Omental fat pad (tissue), 4 donors: ENCODE measurements around the gene ZNF554. TPM values are rescaled to one million over a fixed set of nuclear protein-coding genes. Genes with fewer than 3 reads are reported as not detected.
A peak's percentile ranks its signal among the peaks of the same experiment; 100 is the strongest.

ENCODE experiments used
- ATAC-seq: fragments of 150-250 bp; one replicate; pipeline ENCODE4 v1.9.1; 2016; ENCODE audit warnings: mild to moderate bottlenecking, moderate library complexity; ENCODE audit not compliant: low FRiP score
- DNase-seq: peaks from one replicate; pipeline ENCODE4 v3.0.0-alpha.2; 2019; ENCODE audit warnings: low spot score
- total RNA-seq, 4 donors: library from RNA; depleted of rRNA; stranded (reverse); fragments of >200 nt; gene quantifications; one replicate each; pipeline ENCODE4 v1.1.0, GENCODE V29; 2016
- TF ChIP-seq, protein P1 (sequence below), 3 donors: fragments of 450-650 bp; IDR thresholded peaks; one replicate each; pipeline ENCODE4 v1.5.1; 2016 to 2017; ENCODE audit warnings: antibody characterized with exemption in 3 of 3, mild to moderate bottlenecking in 3 of 3, moderate library complexity in 2 of 3

Gene ZNF554
- total RNA-seq, 4 donors from 2014 or later = 0.84 to 4.0 (median 3.1) TPM

DNA sequence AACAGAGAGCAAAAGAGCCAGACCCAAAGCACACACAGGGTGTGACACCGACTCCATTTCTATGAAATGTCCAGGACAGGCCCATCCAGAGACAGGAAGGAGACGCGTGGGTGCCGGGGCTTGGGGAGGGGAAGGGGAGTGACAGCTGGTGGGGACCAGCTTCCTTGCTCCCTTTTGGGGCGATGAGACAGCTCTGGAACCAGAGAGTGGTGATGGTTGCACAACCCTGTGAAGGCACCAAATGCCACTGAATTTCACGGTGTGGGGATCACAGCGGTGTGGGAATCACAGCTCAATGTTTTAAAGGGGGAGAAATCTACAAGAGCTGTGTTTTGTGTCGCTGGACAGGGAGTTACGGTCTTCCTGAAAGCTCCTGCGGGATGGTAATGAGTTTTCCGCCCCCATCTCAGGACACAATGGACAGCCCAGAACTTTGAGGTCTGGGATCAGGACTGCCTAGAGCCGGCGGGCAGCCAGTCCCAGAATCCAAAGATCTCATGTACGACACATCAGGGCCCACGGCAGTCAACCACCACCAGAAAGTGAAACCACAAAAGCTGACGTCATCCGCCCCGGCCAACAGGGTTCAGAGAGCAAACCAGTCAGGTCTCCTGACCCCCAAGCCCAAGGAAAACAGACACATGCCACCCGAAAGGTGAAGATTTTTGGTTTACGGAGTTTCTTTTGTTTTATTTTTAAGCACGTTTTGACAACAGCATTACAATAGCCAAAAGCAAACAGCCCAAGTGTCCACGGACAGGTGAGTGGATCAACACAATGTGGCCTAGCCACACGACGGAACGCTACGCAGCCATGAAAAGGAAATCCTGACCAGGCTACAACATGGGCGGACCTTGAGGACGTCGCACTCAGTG, 43.9 kb upstream of the ZNF554 start:
- DNase-seq (no peak), ATAC-seq (peak; percentile 9)
- TF ChIP-seq, protein P1, sequence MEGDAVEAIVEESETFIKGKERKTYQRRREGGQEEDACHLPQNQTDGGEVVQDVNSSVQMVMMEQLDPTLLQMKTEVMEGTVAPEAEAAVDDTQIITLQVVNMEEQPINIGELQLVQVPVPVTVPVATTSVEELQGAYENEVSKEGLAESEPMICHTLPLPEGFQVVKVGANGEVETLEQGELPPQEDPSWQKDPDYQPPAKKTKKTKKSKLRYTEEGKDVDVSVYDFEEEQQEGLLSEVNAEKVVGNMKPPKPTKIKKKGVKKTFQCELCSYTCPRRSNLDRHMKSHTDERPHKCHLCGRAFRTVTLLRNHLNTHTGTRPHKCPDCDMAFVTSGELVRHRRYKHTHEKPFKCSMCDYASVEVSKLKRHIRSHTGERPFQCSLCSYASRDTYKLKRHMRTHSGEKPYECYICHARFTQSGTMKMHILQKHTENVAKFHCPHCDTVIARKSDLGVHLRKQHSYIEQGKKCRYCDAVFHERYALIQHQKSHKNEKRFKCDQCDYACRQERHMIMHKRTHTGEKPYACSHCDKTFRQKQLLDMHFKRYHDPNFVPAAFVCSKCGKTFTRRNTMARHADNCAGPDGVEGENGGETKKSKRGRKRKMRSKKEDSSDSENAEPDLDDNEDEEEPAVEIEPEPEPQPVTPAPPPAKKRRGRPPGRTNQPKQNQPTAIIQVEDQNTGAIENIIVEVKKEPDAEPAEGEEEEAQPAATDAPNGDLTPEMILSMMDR (IDR thresholded peaks at IDR 0.05) = no peak

DNA sequence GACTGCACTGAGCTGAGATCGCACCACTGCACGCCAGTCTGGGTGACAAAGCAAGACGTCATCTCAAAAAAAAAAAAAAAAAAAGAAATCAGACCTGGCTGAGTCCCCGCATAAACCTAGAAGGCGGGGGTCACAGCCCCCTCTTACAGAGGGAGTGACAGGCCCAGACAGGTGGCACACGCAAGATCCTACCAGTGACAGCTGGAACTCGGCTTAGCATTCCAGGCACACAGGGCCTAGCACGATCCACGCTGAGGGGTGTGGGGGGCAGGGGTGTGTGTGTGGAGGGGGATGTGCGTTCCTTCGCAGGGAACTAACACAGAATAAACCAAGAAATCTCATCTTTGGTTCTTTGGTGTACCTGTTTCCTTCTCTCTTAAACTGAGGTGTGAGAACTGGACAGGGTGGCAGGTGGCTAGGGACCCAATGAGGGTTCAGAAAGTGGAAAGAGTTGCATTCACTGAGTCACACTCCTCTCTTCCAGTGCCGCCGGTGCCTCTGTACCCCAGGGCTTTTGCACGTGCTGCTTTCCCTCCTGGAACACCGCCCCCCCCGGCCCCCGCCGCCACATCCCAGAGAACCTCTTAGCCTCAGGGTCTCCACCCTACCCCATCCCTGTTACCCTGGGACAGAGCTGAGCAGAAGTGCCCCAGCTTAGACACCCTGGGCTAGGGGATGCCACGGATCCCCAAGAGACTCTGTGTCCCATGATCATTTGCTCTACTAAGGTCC, 41.5 kb upstream of the ZNF554 start:
- TF ChIP-seq, protein P1 (IDR thresholded peaks at IDR 0.05) = no peak
- ATAC-seq (no peak), DNase-seq (no peak)

DNA sequence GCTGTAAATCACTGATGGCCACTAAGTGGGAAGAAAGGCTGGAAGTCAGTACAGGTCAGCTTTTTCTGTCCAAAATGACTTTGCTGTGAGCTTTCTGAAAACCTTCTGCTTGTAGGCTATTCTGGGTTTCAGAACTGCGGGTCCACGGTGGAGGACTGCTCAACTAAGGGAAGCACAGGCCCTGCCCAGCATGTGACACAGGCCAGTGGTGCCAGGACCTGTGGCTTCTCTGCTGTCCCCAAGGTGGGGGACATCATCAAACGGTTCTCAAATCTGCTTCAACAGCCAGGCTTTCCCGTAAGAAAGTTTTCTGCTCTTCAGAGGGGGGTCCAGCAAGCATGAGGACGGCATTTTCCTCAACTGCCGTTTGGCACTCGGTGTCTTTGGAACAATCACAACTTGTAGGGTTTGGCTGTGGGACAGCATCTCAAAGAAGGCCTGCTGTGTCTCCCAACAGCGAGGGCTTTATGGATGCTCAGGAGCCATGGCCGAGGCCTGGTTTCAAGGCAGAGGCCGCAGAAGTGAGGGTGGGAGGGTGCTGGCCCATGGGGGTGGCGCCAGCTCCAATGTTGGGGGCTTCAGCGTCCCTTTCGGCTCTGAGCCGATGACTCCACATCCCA, 40.4 kb upstream of the ZNF554 start:
- DNase-seq (no peak), ATAC-seq (no peak)
- TF ChIP-seq, protein P1 (IDR thresholded peaks at IDR 0.05) = no peak

DNA sequence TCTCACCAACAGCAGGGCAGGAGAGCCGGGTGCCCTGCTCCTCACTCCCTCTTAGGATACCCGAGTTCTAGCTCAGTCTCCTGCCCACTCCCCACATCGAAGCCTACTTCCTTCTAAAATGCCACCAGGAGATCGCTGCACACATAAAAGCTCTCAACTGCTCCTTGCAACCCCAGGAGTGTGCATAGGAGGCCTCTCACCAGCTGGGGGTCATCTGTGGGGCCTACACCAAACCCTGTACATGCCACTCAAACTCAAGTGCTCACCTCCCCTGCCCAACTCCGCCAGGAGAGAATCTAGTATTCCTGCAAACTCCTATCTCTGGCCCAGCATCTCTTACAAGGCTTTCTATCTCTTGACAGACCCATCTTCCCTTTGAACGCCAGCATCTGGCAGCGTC, 39.4 kb upstream of the ZNF554 start:
- ATAC-seq (no peak), DNase-seq (no peak)
- TF ChIP-seq, protein P1 (IDR thresholded peaks at IDR 0.05) = no peak

DNA sequence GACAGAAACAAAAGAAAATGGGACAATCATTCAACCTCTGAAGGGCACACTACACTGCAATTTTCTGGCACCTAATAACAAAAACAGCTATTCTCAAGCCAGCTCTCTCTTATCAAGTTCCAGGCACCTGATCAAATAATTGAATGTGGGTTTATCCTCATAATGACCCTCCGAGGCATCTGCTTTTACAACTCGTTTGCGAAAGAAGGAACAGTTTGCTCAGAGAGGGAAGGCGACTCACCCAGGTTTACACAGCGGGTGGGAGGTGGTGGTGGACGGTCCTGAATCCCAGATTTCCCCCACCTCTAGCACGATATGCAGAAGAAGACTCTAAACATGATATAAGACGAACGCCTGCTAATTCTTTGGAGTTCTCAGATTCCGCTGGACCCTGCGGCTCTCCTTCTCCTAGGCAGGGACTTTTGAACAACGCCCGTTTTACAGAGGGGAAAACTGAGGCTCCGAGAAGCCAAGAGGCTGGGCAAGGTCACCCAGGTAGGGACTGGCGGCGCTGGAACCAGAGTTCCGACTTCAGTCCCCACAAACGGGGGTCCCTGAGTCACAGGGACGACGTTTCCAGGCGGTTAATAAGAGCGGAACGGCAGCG, 37.2 kb upstream of the ZNF554 start:
- DNase-seq (no peak), ATAC-seq (no peak)
- TF ChIP-seq, protein P1 (IDR thresholded peaks at IDR 0.05) = no peak

DNA sequence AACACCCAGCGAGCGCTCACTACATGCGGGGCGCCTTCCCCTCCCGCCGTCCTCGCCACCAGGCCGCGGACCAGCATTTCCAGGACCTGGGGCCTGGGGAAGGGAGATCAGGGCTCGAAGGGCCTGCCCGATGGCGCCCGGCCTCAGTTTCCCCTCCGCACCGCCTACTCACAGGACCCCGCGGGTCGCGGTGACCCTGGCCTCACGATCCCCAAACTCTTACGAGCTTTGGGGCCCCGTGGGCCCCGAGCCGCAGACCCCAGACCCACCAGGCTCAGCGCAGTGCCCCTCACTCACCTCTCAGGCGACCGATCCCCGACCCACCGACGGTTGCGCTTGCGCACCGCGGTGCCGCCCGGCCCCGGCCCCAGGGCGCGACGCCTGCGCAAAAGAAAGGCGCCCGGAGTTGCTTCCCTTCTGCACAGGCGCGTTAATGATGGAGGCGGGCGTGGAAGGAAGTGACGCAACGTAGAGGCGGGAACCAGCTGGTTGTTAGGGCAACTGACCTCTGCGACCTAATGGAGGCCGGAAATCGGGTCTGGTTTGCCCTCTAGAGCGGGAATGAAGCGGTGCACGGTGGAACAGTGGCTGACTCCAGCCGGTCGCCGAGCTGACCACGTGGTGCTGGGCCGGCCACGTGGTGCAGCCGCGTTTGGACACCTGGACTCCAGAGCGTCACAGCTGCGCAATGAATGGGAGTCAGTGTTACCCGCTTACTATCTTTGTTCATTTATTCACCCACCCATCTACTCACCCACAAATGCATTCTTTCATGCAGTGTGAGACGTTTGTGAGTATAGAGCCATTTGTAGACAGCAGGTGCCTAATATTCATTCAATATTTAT, 36.5 kb upstream of the ZNF554 start, which contains the start of gene SGTA:
TSS of gene SGTA (minus strand) at position 338 of the 845 bp plus-strand sequence. CDS start 14,205 bp downstream, outside the sequence.
- peak; percentile 94 for ATAC-seq
- TF ChIP-seq, protein P1 (IDR thresholded peaks at IDR 0.05) = peak in 1 of 3 donors; percentile 2
- DNase-seq = peak; percentile 94
